NCI-H2029 (cell line): ENCODE measurements around the gene TECPR1.

Experiments used
- DNase-seq: peaks from one replicate; lab custom pipeline; 2025; lab: John Stamatoyannopoulos, UW

Gene TECPR1

GRCh38 chr7:98191668-98192431, 60.2 kb downstream of the TECPR1 start:
- DNase-seq = no peak

DNA sequence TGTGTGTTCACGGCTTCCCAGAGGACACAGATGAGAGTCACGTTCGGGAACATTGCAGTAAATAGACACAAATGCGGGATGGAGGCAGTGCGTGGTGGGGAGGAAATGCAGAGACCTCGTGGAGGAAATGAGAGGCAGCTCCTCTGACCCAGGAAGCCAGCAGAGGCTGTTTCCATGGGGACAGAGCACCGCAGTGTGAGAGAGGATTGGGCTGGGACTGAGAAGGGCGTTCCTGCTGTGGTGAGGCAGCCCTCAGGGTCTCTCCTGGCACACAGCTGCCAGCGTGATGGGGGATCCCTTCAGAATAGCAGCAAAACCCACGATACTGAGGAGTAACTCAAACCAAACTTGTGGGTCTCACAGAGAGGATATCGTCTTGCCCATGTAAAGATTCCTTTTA, 62.5 kb downstream of the TECPR1 start:
- no peak for DNase-seq

DNA sequence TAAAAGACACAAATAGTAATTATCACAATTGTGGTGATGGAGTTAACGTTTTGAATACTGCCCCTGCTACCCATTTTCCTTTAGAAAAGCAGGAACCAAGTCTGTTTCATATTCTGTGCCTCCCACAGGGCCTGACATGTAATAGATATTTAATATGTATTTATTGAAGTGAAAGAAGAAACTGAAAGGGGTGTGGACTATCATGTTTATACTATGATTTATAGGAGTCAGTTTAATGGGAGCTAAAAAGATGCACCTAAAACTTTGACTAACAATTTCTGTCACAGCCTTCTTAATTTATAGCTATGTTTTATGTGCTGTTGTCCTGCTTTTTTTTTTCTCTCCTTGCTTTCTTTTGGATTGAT, 64.9 kb downstream of the TECPR1 start:
- no peak for DNase-seq

DNA sequence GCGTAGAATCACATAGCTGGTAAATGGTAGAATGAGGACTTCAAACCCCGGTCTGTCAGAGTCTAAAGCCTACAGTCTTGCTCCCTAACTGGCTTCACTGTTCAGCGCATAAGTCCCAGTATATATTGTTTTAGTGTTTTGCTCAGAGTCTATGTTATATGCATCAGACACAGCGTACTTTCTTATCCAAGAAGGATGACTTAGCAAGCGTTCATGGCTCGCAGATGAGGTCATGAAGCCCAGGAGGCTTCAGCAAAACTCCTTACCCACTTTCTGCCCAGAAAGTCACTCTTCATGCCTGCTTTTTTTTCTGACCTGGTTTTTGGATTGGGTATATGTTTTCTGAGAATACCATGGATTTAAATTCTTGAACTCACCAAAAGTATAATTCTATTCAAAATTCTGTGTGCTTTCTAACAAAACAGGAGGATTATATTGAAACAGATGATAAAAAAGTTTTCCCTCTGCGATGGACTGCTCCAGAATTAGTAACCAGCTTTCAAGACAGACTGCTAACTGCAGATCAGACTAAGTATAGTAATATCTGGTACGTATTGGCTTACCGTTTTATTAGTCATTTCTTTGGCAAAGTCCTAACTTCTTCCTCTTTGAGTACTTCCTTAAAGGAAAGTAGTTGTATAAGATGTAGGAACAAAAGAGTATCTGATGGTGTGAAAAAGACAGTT, 65.4 kb downstream of the TECPR1 start:
- DNase-seq = no peak

DNA sequence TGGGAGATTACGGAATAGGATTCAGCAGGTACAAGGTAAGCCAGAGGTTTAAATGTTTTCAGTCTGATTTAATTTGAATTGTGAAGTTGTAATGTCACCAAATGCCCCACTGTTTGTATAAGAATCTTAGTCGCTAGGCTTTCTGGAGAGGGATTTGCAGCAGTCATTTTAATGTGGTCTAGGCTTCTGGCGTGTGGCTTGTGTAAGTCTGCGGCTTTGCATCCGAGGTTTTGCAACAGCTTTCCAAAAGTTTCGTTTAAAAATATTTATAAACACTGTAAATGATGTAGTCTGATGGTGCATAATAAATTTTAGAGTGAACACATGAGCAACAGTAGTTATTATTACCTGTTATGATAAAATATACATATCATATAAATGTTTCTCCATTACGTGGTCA, 66.9 kb downstream of the TECPR1 start:
- no peak for DNase-seq

DNA sequence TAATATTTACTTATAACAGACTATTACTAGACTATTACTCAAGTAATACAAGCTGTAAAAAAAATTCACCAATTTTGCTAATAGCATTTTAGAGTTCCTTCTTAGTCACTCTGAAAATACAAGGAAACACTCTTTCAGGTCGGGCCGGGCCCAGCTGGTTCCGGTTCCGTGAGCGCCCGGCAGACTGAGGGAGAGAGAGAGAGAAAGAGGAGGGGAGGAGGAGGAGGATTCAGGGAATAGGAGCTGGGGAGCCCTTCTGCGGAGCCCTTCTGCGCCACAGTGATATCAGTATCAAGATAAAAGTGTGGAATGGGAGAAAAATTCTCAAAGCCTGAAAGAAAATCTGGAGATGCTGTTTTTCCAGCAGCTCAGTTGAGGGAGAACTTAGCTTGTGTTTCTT, 71.3 kb downstream of the TECPR1 start:
- no peak for DNase-seq

DNA sequence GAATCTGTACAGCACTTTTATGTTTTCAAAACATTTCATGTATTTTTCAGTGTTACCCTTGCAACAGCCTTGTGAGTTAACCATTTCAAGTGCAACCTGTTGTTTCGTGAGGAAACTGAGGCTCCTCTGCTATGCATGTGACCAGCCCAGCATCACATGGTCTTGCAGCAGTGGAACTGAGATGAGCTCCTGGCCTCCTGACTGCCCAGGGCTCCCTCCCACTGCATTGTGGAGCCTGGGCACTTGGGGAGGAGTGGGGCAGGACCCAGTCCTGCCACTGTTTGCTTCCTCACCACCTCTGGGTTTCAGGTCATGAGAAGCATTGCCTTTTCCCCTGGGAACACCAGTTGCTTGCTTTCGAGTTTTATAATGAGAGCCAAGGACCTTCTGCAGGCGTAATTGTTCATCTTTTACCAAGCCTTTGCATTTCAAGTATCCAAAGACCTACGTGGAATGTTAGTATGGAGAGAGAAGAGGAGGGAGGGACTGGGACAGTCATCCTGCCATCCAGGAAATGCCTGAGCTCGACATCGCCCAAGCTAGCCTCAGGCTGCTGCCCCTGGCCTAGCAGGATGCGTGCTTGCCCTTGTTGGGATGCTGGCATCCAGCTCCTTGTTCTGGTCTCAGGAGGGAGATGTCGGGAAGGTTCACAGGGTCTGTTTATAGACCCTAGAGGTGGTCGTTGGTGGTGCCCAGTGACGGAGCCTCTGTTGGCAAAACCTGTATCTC, 73.1 kb downstream of the TECPR1 start:
- DNase-seq = peak; percentile 22

- DNase-seq = peak; percentile 94
These were observed 73.7 kb downstream of the TECPR1 start for GRCh38 chr7:98178321-98178720.

- no peak for DNase-seq
These were observed 74.5 kb downstream of the TECPR1 start for GRCh38 chr7:98177553-98177952.

DNA sequence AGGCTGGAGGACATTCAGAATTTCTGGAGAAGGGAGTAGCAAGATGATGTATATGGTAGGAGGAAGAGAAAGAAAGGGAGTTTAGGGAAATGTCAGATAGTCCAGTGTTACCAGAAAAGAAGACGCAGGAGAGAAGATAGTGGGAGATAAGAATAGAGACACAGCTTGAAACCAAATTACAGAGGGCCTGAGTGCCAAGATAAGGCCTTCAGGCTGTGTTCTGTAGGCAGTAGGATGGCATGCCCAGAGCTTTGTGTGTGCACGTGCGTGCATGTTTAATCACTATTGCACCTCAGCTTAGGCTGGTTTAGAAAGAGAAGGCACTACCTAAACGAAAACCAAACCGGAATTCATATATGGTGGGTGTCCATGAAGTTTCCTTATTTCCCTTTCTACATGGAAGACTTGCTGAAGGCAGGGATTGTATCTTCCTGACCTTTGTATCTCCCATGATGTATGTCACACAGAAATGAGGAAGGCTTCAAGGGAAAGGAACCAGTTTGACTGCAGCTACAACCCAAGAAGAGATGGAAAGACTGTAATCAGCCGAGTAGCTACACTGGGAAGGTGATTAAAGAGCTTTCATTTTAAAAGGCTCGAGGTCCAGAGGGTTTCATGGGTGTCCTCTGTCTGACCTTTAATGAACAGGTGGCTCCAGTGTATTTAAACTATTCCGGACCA, 76.6 kb downstream of the TECPR1 start:
- no peak for DNase-seq

DNA sequence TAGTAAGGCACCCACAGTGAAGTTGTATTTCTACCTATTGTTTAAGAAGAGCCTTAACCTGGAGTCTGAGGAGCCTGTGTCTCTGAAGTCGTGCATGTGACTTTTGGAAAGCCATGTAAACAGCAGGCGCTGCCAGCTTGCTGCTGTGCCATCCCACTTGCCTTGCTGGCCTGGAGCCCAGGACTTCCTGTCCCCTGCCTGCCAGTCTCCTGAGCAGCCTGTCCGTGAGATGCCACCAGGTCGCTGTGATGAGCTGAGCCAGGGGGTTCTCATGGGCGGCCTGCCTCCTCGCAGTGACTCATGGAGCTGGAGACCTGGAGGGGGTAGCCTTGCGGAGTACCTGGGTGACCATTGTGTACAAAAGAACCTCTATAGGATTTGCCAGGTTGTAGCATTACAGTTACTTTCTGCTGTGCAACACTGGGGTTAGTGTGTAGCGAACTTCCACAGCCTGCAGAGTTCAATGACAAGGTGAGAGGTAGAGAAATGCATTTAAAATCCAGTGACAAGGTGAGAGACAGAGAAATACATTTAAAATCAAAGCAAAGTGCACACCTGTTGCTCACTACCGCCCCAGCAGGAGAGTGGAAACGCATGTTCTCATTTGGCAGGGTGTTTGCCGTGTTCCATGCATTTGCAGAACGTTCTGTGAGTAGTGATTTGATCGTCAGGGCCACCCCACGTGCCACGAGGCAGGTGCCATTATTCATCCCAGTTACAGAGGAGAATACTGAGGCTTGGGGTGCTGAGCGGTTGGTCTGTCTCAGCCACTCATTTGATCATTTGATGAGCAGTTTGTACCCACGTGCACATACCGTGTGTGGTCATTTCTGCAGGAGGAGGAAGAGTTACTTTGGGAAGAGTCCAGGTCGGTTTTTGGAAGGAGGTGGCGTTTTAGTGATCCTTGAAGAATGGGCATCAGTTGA, 77.4 kb downstream of the TECPR1 start:
- DNase-seq = peak; percentile 86

DNA sequence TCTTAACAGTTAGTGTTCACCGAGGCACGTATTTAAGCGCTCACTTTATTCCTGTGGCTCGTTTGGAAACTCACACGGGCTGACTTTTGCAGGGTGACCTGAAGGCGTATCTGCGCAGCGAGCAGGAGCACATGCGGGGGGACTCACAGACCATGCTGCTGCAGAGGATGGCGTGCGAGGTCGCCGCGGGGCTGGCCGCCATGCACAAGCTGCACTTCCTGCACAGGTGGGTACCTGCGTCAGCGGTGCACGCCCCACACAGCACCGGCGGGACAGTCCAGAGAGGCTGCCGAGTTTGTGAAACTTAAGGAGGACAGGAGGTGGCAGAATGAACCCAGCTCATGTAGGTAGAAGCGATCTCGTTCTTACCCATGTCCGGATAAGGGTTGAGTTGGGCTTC, 80.6 kb downstream of the TECPR1 start:
- no peak for DNase-seq

- DNase-seq = no peak
These were observed 81.1 kb downstream of the TECPR1 start for GRCh38 chr7:98170966-98171365.

- no peak for DNase-seq
These were observed 83.0 kb downstream of the TECPR1 start for GRCh38 chr7:98168904-98169621.

- peak; percentile 79 for DNase-seq
These were observed 83.7 kb downstream of the TECPR1 start for GRCh38 chr7:98168181-98168903.

GRCh38 chr7:98167653-98168052, 84.4 kb downstream of the TECPR1 start:
- no peak for DNase-seq

DNA sequence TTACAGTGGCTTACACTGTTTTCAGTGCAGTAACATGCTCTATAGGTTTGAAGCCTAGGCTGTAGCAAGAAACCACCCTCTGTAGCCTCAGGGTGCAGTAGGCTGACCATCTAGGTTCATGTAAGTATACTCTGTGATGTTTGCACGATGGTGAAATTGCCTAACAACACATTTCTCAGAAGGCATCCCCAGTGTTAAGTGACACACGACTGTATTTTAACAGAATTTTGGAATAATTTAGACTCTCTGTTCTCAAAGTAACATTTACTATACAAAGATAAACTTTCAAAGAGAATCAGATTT, 85.4 kb downstream of the TECPR1 start:
- no peak for DNase-seq

GRCh38 chr7:98165827-98166667, 86.0 kb downstream of the TECPR1 start:
- DNase-seq = peak; percentile 31
